Neural cell (in vitro differentiated cells): ENCODE data around the gene TMC1. TPM values are rescaled to one million over a fixed set of nuclear protein-coding genes. Genes with fewer than 3 reads are reported as not detected.

Experiments
- H2AFZ ChIP-seq: fragments of 200-600, 300-800 bp; sonication (generic), shearing (Covaris generic); 2 replicates; pipeline ENCODE4 v1.6.0; 2014; ENCODE audit warnings: low read depth, mild to moderate bottlenecking, antibody characterized with exemption, low read length, moderate library complexity
- H3F3A ChIP-seq: fragments of 200-600 bp; shearing (Covaris generic); 2 replicates; pipeline ENCODE4 v1.6.1; 2016; ENCODE audit warnings: mild to moderate bottlenecking, moderate library complexity, mixed read lengths, antibody characterized with exemption, low read length; ENCODE audit not compliant: insufficient read depth, poor library complexity, severe bottlenecking
- H3K27ac ChIP-seq: fragments of 200-600, 300-800 bp; sonication (generic), shearing (Covaris generic); 2 replicates; pipeline ENCODE4 v1.5.1; 2014; ENCODE audit warnings: mild to moderate bottlenecking, low read length, moderate library complexity
- H3K27me3 ChIP-seq: fragments of 300-800, 200-600 bp; sonication (generic), shearing (Covaris generic); 2 replicates; pipeline ENCODE4 v1.6.0; 2014; ENCODE audit warnings: mild to moderate bottlenecking, low read depth, low read length, moderate library complexity; ENCODE audit not compliant: insufficient read depth
- H3K36me3 ChIP-seq: fragments of 300-800, 200-600 bp; sonication (generic), shearing (Covaris generic); 2 replicates; pipeline ENCODE4 v1.5.1; 2014; ENCODE audit warnings: mild to moderate bottlenecking, antibody characterized with exemption, low read length, moderate library complexity; ENCODE audit not compliant: insufficient read depth
- H3K4me2 ChIP-seq: fragments of 300-800, 200-600 bp; sonication (generic), shearing (Covaris generic); 2 replicates; pipeline ENCODE4 v1.6.0; 2014; ENCODE audit warnings: mild to moderate bottlenecking, low read length
- H3K4me3 ChIP-seq: fragments of 300-800, 200-600 bp; sonication (generic), shearing (Covaris generic); 2 replicates; pipeline ENCODE4 v1.5.1; 2014; ENCODE audit warnings: mild to moderate bottlenecking, low read length, moderate library complexity
- H3K79me2 ChIP-seq: fragments of 200-600 bp; shearing (Covaris generic); replicated peaks from 2 replicates; pipeline ENCODE4 v1.6.0; 2014; ENCODE audit warnings: mild to moderate bottlenecking, low read length, moderate library complexity; ENCODE audit not compliant: insufficient read depth
- H3K9ac ChIP-seq: fragments of 300-800, 200-600 bp; sonication (generic), shearing (Covaris generic); 2 replicates; pipeline ENCODE4 v1.6.1; 2016; ENCODE audit warnings: mild to moderate bottlenecking, low read length, mixed read lengths
- H3K9me2 ChIP-seq: fragments of 200-600 bp; shearing (Covaris generic); 2 replicates; pipeline ENCODE4 v1.6.1; 2016; ENCODE audit warnings: mild to moderate bottlenecking, low read length, mixed read lengths; ENCODE audit not compliant: insufficient read depth
- H3K9me3 ChIP-seq: fragments of 200-600, 300-800 bp; sonication (generic), shearing (Covaris generic); 2 replicates; pipeline ENCODE4 v1.6.1; 2016; ENCODE audit warnings: mild to moderate bottlenecking, mixed run types, low read length, moderate library complexity, mixed read lengths
- H4K20me1 ChIP-seq: fragments of 200-600 bp; shearing (Covaris generic); 2 replicates; pipeline ENCODE4 v1.6.1; 2016; ENCODE audit warnings: mild to moderate bottlenecking, mixed run types; ENCODE audit not compliant: insufficient read depth
- CTCF ChIP-seq: fragments of 450-650 bp; IDR thresholded peaks from 2 replicates; pipeline ENCODE4 v1.5.1; 2014; ENCODE audit warnings: antibody characterized with exemption, mild to moderate bottlenecking, moderate library complexity; ENCODE audit not compliant: poor library complexity, severe bottlenecking
- EP300 ChIP-seq: fragments of 450-650 bp; conservative IDR thresholded peaks from 2 replicates; pipeline ENCODE4 v1.6.1; 2014; ENCODE audit warnings: antibody characterized with exemption, mild to moderate bottlenecking, moderate library complexity; ENCODE audit not compliant: poor library complexity, severe bottlenecking
- EZH2 ChIP-seq: fragments of 200-600, 300-800 bp; shearing (Covaris generic), sonication (generic); IDR thresholded peaks from 2 replicates; pipeline ENCODE4 v1.6.1; 2014; ENCODE audit warnings: antibody characterized with exemption, low read length, borderline replicate concordance, mild to moderate bottlenecking; ENCODE audit not compliant: insufficient read depth, poor library complexity, severe bottlenecking
- MXI1 ChIP-seq: fragments of 450-650 bp; conservative IDR thresholded peaks from 2 replicates; pipeline ENCODE4 v1.6.1; 2014; ENCODE audit warnings: antibody characterized with exemption, mild to moderate bottlenecking; ENCODE audit not compliant: poor library complexity, severe bottlenecking
- POLR2AphosphoS5 ChIP-seq: IDR thresholded peaks from 2 replicates; pipeline ENCODE4 v1.6.1; 2012
- RAD21 ChIP-seq: fragments of 450-650 bp; conservative IDR thresholded peaks from 2 replicates; pipeline ENCODE4 v1.6.1; 2014; ENCODE audit warnings: antibody characterized with exemption, mild to moderate bottlenecking, moderate library complexity
- REST ChIP-seq: IDR thresholded peaks from 2 replicates; pipeline ENCODE4 v1.6.1; 2012; ENCODE audit warnings: borderline replicate concordance
- SMC3 ChIP-seq: fragments of 450-650 bp; conservative IDR thresholded peaks from 2 replicates; pipeline ENCODE4 v1.6.1; 2014; ENCODE audit warnings: antibody characterized with exemption, mild to moderate bottlenecking, moderate library complexity; ENCODE audit not compliant: poor library complexity
- TAF1 ChIP-seq: IDR thresholded peaks from 2 replicates; pipeline ENCODE4 v1.6.1; 2012; ENCODE audit warnings: low read depth
- polyA plus RNA-seq: library from polyadenylated mRNA; depleted of rRNA; stranded (reverse); fragments of >200 nt; gene quantifications from 2 replicates; pipeline ENCODE4 v1.2.3, GENCODE V29; 2014

Gene TMC1
- polyA plus RNA-seq, 1 donor from 2014 or later, result not detected

GRCh38 chr9:72524820-72525540, 3.6 kb downstream of the TMC1 start:
- Histone ChIP-seq H3K9ac (no peak overlapping the region), H3K4me3 (no peak overlapping the region), H4K20me1 (no peaks in the 10 kb centered on the region), H2AFZ (no peak overlapping the region), H3K27me3 (no peaks in the 10 kb centered on the region), H3K27ac (no peak overlapping the region), H3K79me2 (no peaks in the 10 kb centered on the region), H3K36me3 (no peaks in the 10 kb centered on the region), H3K9me2 (no peaks in the 10 kb centered on the region), H3K9me3 (no peaks in the 10 kb centered on the region), H3F3A (no peaks in the 10 kb centered on the region), H3K4me2 (no peak overlapping the region)
- no peak for TF ChIP-seq MXI1
- no peak for TF ChIP-seq EZH2
- TF ChIP-seq REST, result no peak
- no peak for TF ChIP-seq RAD21
- no peak for TF ChIP-seq EP300
- no peak for TF ChIP-seq POLR2AphosphoS5
- no peak for TF ChIP-seq CTCF
- TF ChIP-seq TAF1, result no peak
- TF ChIP-seq SMC3, result no peak

GRCh38 chr9:72526901-72527800, 5.7 kb downstream of the TMC1 start:
- no peaks in the 10 kb centered on the region for H3K27me3 ChIP-seq
- peak overlapping the region; percentile 47 for H3K4me2 ChIP-seq
- no peaks in the 10 kb centered on the region for H4K20me1 ChIP-seq
- peak overlapping the region; percentile 53 for H3K9ac ChIP-seq
- no peaks in the 10 kb centered on the region for H3K79me2 ChIP-seq
- no peaks in the 10 kb centered on the region for H3F3A ChIP-seq
- TF ChIP-seq CTCF (no peak), SMC3 (peak; percentile 29), TAF1 (no peak), EZH2 (no peak), MXI1 (no peak), RAD21 (no peak), REST (peak; percentile 77), EP300 (peak; percentile 49), POLR2AphosphoS5 (peak; percentile 54)
- H3K27ac ChIP-seq, result peak overlapping the region; percentile 41
- H3K9me3 ChIP-seq, result no peaks in the 10 kb centered on the region
- H3K9me2 ChIP-seq, result no peaks in the 10 kb centered on the region
- peak overlapping the region; percentile 58 for H3K4me3 ChIP-seq
- H2AFZ ChIP-seq, result peak overlapping the region; percentile 73
- no peaks in the 10 kb centered on the region for H3K36me3 ChIP-seq
